ENCODE results near the gene DNAJC24.

The DNAJC24 gene

GRCh38 chr11:31422703-31423102 lies 53.0 kb downstream of the DNAJC24 start:
- Histone ChIP-seq H3K9me3 (no peaks in the 10 kb centered on the region), H3K4me1 (peaks cover 13% of the 10 kb centered on the region), H3K4me3 (no peak overlapping the region), H3K36me3 (replicated peaks) (no peaks in the 10 kb centered on the region), H3K27me3 (ENCODE audit: low read depth) (no peaks in the 10 kb centered on the region)
- in situ Hi-C loops (cut with MboI; ENCODE audit: low sequenced_read_pairs), result no loop called here
- DNase-seq (ENCODE audit: low spot score in 2 of 2), result no peak

- H3K4me3 ChIP-seq, result no peak overlapping the region
- in situ Hi-C loops (cut with MboI; ENCODE audit: low sequenced_read_pairs), result no loop called here
Measured at GRCh38 chr11:31424652-31425051, 55.0 kb downstream of the DNAJC24 start.

GRCh38 chr11:31433851-31434250 lies 64.2 kb downstream of the DNAJC24 start:
- H3K36me3 ChIP-seq (replicated peaks), result no peaks in the 10 kb centered on the region
- H3K9me3 ChIP-seq, result no peaks in the 10 kb centered on the region
- H3K4me3 ChIP-seq, result no peak overlapping the region
- no peak for DNase-seq (ENCODE audit: low spot score in 2 of 2)
- no peaks in the 10 kb centered on the region for H3K27me3 ChIP-seq (ENCODE audit: low read depth)
- in situ Hi-C loops (cut with MboI; ENCODE audit: low sequenced_read_pairs), result no loop called here
- H3K4me1 ChIP-seq, result no peaks in the 10 kb centered on the region

More at GRCh38 chr11:31424652-31425051, 55.0 kb downstream of the DNAJC24 start:
- H3K36me3 ChIP-seq (replicated peaks), result no peaks in the 10 kb centered on the region
- H3K4me1 ChIP-seq, result peaks cover 13% of the 10 kb centered on the region
- no peaks in the 10 kb centered on the region for H3K9me3 ChIP-seq
- no peaks in the 10 kb centered on the region for H3K27me3 ChIP-seq (ENCODE audit: low read depth)
- DNase-seq (ENCODE audit: low spot score in 2 of 2), result no peak

GRCh38 chr11:31437742-31438435 lies 68.2 kb downstream of the DNAJC24 start:
- H3K27me3 ChIP-seq (ENCODE audit: low read depth), result no peaks in the 10 kb centered on the region
- no peak for DNase-seq (ENCODE audit: low spot score in 2 of 2)
- H3K4me3 ChIP-seq, result no peak overlapping the region
- peaks cover 11% of the 10 kb centered on the region for H3K4me1 ChIP-seq
- no peaks in the 10 kb centered on the region for H3K36me3 ChIP-seq (replicated peaks)
- in situ Hi-C loops (cut with MboI; ENCODE audit: low sequenced_read_pairs), result no loop called here
- no peaks in the 10 kb centered on the region for H3K9me3 ChIP-seq

GRCh38 chr11:31441296-31441695 lies 71.6 kb downstream of the DNAJC24 start:
- no peaks in the 10 kb centered on the region for H3K36me3 ChIP-seq (replicated peaks)
- H3K9me3 ChIP-seq, result no peaks in the 10 kb centered on the region
- no peaks in the 10 kb centered on the region for H3K27me3 ChIP-seq (ENCODE audit: low read depth)

GRCh38 chr11:31442086-31442485 lies 72.4 kb downstream of the DNAJC24 start:
- Histone ChIP-seq H3K4me1 (peaks cover 11% of the 10 kb centered on the region), H3K4me3 (no peak overlapping the region), H3K36me3 (replicated peaks) (no peaks in the 10 kb centered on the region), H3K9me3 (no peaks in the 10 kb centered on the region), H3K27me3 (ENCODE audit: low read depth) (no peaks in the 10 kb centered on the region)
- in situ Hi-C loops (cut with MboI; ENCODE audit: low sequenced_read_pairs), result no loop called here
- peak; percentile 64 to 65 for DNase-seq (ENCODE audit: low spot score in 2 of 2)

More at GRCh38 chr11:31441296-31441695, 71.6 kb downstream of the DNAJC24 start:
- H3K4me3 ChIP-seq, result no peak overlapping the region
- no peak for DNase-seq (ENCODE audit: low spot score in 2 of 2)
- in situ Hi-C loops (cut with MboI; ENCODE audit: low sequenced_read_pairs), result no loop called here
- peaks cover 11% of the 10 kb centered on the region for H3K4me1 ChIP-seq

GRCh38 chr11:31443802-31444201 lies 74.1 kb downstream of the DNAJC24 start:
- no peaks in the 10 kb centered on the region for H3K27me3 ChIP-seq (ENCODE audit: low read depth)
- peaks cover 11% of the 10 kb centered on the region for H3K4me1 ChIP-seq
- no peak overlapping the region for H3K4me3 ChIP-seq
- H3K9me3 ChIP-seq, result no peaks in the 10 kb centered on the region
- no peak for DNase-seq (ENCODE audit: low spot score in 2 of 2)
- in situ Hi-C loops (cut with MboI; ENCODE audit: low sequenced_read_pairs), result no loop called here
- no peaks in the 10 kb centered on the region for H3K36me3 ChIP-seq (replicated peaks)

GRCh38 chr11:31445621-31446020 lies 76.0 kb downstream of the DNAJC24 start:
- Histone ChIP-seq H3K27me3 (ENCODE audit: low read depth) (no peaks in the 10 kb centered on the region), H3K4me3 (no peak overlapping the region), H3K36me3 (replicated peaks) (no peaks in the 10 kb centered on the region), H3K9me3 (no peaks in the 10 kb centered on the region), H3K4me1 (peaks cover 11% of the 10 kb centered on the region)
- DNase-seq (ENCODE audit: low spot score in 2 of 2), result no peak
- in situ Hi-C loops (cut with MboI; ENCODE audit: low sequenced_read_pairs), result no loop called here

GRCh38 chr11:31449040-31449439 lies 79.4 kb downstream of the DNAJC24 start:
- Histone ChIP-seq H3K36me3 (replicated peaks) (no peaks in the 10 kb centered on the region), H3K4me1 (no peaks in the 10 kb centered on the region), H3K9me3 (no peaks in the 10 kb centered on the region), H3K4me3 (no peak overlapping the region), H3K27me3 (ENCODE audit: low read depth) (no peaks in the 10 kb centered on the region)
- in situ Hi-C loops (cut with MboI; ENCODE audit: low sequenced_read_pairs), result no loop called here
- DNase-seq (ENCODE audit: low spot score in 2 of 2), result no peak

GRCh38 chr11:31450841-31451240 lies 81.2 kb downstream of the DNAJC24 start:
- no peaks in the 10 kb centered on the region for H3K4me1 ChIP-seq
- no peaks in the 10 kb centered on the region for H3K9me3 ChIP-seq
- in situ Hi-C loops (cut with MboI; ENCODE audit: low sequenced_read_pairs), result no loop called here
- no peak overlapping the region for H3K4me3 ChIP-seq
- H3K27me3 ChIP-seq (ENCODE audit: low read depth), result no peaks in the 10 kb centered on the region
- no peaks in the 10 kb centered on the region for H3K36me3 ChIP-seq (replicated peaks)
- no peak for DNase-seq (ENCODE audit: low spot score in 2 of 2)

- Histone ChIP-seq H3K36me3 (replicated peaks) (no peaks in the 10 kb centered on the region), H3K4me3 (no peak overlapping the region), H3K4me1 (no peaks in the 10 kb centered on the region), H3K9me3 (no peaks in the 10 kb centered on the region), H3K27me3 (ENCODE audit: low read depth) (no peaks in the 10 kb centered on the region)
- DNase-seq (ENCODE audit: low spot score in 2 of 2), result no peak
- in situ Hi-C loops (cut with MboI; ENCODE audit: low sequenced_read_pairs), result no loop called here
Measured at GRCh38 chr11:31455177-31455576, 85.5 kb downstream of the DNAJC24 start.

GRCh38 chr11:31464436-31464835 lies 94.8 kb downstream of the DNAJC24 start:
- in situ Hi-C loops (cut with MboI; ENCODE audit: low sequenced_read_pairs), result no loop called here
- Histone ChIP-seq H3K4me1 (no peaks in the 10 kb centered on the region), H3K4me3 (no peak overlapping the region), H3K27me3 (ENCODE audit: low read depth) (no peaks in the 10 kb centered on the region), H3K9me3 (peaks cover 7% of the 10 kb centered on the region), H3K36me3 (replicated peaks) (no peaks in the 10 kb centered on the region; the same call in 1 of the 2 replicates)
- no peak for DNase-seq (ENCODE audit: low spot score in 2 of 2)

- DNase-seq (ENCODE audit: low spot score in 2 of 2), result no peak
- in situ Hi-C loops (cut with MboI; ENCODE audit: low sequenced_read_pairs), result no loop called here
- Histone ChIP-seq H3K4me1 (peaks cover 14% of the 10 kb centered on the region), H3K36me3 (replicated peaks) (no peaks in the 10 kb centered on the region), H3K4me3 (no peak overlapping the region), H3K9me3 (no peaks in the 10 kb centered on the region), H3K27me3 (ENCODE audit: low read depth) (peaks cover 2% of the 10 kb centered on the region; the same call in 1 of the 2 replicates)
Measured at GRCh38 chr11:31474083-31474482, 104.4 kb downstream of the DNAJC24 start.

- peak; percentile 25 to 64 for DNase-seq (ENCODE audit: low spot score in 2 of 2)
- Histone ChIP-seq H3K27me3 (ENCODE audit: low read depth) (peaks cover 10% of the 10 kb centered on the region; the same call in 1 of the 2 replicates), H3K36me3 (replicated peaks) (no peaks in the 10 kb centered on the region), H3K4me3 (no peak overlapping the region), H3K4me1 (peaks cover 24% of the 10 kb centered on the region), H3K9me3 (no peaks in the 10 kb centered on the region)
- in situ Hi-C loops (cut with MboI; ENCODE audit: low sequenced_read_pairs), result no loop called here
Measured at GRCh38 chr11:31477528-31478222, 108.0 kb downstream of the DNAJC24 start.
